ENCODE data around the gene PRR20D. TPM values are rescaled to one million over a fixed set of nuclear protein-coding genes. Genes with fewer than 3 reads are reported as not detected.
"Not testable (repeated sequence)": the region's sequence is repeated elsewhere in the genome, so short reads cannot be mapped to it uniquely, and the experiment has no call there.

Gene PRR20D
- total RNA-seq, 1 experiment from 2014 or later = not detected

DNA sequence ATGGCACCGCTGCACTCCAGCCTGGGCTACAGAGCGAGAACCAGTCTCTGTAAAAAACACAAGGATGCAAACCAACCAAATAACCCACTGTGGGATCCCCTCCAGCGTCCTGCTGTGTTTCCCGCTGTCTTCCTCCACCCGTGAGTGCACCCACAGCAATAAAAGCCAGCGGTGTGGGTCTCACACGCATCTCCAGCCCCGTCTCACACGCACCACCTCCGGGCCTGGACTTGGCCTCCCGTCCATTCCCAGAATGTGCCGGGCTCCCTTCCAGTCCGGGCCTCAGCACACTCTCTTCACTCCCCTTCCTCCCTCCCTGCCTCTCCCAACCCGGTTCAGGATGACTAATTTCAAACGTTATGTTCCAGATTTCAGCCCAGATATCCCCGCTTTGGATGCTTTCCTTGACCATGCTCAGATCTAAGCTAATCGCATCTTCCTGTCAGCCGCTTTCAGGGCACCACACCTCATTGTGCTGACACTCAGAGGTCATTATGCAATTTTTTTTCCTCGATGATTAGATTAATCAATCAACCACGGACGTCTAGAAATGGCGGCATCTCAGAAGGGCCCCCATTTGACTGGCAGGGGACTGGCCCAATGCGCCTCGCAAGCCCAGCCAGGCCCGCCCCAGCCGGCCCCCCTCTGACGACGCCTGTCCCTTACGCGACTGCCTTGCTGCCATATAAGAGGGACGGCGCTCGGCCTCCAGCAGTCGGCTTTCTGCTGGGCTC is 20.0 kb upstream of the PRR20D start, which contains the start of gene PRR20A:
PRR20A (plus strand) TSS at position 684 of the 734 bp plus-strand sequence. CDS start 387 bp downstream, outside the sequence.
- H3K4me3 ChIP-seq (ENCODE audit: low read depth in 2 of 2, low read length in 2 of 2); ATAC-seq; H3K27ac ChIP-seq (ENCODE audit: low read length); H3K9me3 ChIP-seq (ENCODE audit: control insufficient read depth, insufficient read depth, low read depth, low read length); DNase-seq (ENCODE audit: low read depth, low spot score); in situ Hi-C loops (cut with HindIII; ENCODE audit: low pct_unique_long_range_greater_than_20kb, low sequenced_read_pairs); H3K27me3 ChIP-seq (ENCODE audit: control insufficient read depth, insufficient read depth, low read length); H3K4me1 ChIP-seq (ENCODE audit: control insufficient read depth, insufficient read depth, low read length); POLR2A ChIA-PET; BruUV-seq (replicated peaks); CTCF ChIA-PET; H3K36me3 ChIP-seq (ENCODE audit: control insufficient read depth, insufficient read depth, low read length); intact Hi-C loops (cut with micrococcal nuclease; ENCODE audit: unreplicated experiment): not testable (repeated sequence)

DNA sequence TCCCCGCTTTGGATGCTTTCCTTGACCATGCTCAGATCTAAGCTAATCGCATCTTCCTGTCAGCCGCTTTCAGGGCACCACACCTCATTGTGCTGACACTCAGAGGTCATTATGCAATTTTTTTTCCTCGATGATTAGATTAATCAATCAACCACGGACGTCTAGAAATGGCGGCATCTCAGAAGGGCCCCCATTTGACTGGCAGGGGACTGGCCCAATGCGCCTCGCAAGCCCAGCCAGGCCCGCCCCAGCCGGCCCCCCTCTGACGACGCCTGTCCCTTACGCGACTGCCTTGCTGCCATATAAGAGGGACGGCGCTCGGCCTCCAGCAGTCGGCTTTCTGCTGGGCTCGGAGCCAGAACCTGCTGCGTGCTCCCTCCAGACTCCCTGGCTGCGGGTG is 13.2 kb upstream of the PRR20D start, which contains the start of gene PRR20B:
PRR20B (plus strand) TSS at position 301 of the 400 bp plus-strand sequence. CDS start 387 bp downstream, outside the sequence.
- H3K9me3 ChIP-seq (ENCODE audit: control insufficient read depth, insufficient read depth, low read depth, low read length); CTCF ChIA-PET; BruUV-seq (replicated peaks); POLR2A ChIA-PET; H3K4me1 ChIP-seq (ENCODE audit: control insufficient read depth, insufficient read depth, low read length); ATAC-seq; intact Hi-C loops (cut with micrococcal nuclease; ENCODE audit: unreplicated experiment); H3K4me3 ChIP-seq (ENCODE audit: low read depth in 2 of 2, low read length in 2 of 2); H3K36me3 ChIP-seq (ENCODE audit: control insufficient read depth, insufficient read depth, low read length); DNase-seq (ENCODE audit: low read depth, low spot score); H3K27me3 ChIP-seq (ENCODE audit: control insufficient read depth, insufficient read depth, low read length); in situ Hi-C loops (cut with HindIII; ENCODE audit: low pct_unique_long_range_greater_than_20kb, low sequenced_read_pairs); H3K27ac ChIP-seq (ENCODE audit: low read length): not testable (repeated sequence)

DNA sequence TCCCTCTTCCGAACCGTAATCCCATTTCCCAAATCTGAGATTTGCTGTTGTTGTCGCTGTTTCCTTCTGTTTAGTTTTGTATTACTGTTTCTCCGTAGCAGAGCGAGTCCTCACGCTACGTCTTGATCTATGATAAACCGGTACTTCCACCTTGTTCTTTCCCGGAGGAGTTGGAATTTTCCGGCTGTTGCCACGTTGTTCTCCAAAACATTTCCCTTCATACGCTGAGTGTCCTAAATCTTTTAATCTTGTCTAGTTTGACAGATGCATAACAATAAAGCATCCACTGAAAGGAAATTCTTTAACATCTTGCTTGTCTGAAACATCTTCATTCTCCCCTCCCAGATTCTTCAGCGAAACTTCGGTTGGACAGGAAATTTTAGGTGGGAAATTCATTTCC is 12.3 kb upstream of the PRR20D start:
- POLR2A ChIA-PET; in situ Hi-C loops (cut with HindIII; ENCODE audit: low pct_unique_long_range_greater_than_20kb, low sequenced_read_pairs); H3K9me3 ChIP-seq (ENCODE audit: control insufficient read depth, insufficient read depth, low read depth, low read length); ATAC-seq; H3K4me3 ChIP-seq (ENCODE audit: low read depth in 2 of 2, low read length in 2 of 2); H3K27ac ChIP-seq (ENCODE audit: low read length); CTCF ChIA-PET; H3K36me3 ChIP-seq (ENCODE audit: control insufficient read depth, insufficient read depth, low read length); DNase-seq (ENCODE audit: low read depth, low spot score); H3K4me1 ChIP-seq (ENCODE audit: control insufficient read depth, insufficient read depth, low read length); H3K27me3 ChIP-seq (ENCODE audit: control insufficient read depth, insufficient read depth, low read length); BruUV-seq (replicated peaks); intact Hi-C loops (cut with micrococcal nuclease; ENCODE audit: unreplicated experiment): not testable (repeated sequence)

DNA sequence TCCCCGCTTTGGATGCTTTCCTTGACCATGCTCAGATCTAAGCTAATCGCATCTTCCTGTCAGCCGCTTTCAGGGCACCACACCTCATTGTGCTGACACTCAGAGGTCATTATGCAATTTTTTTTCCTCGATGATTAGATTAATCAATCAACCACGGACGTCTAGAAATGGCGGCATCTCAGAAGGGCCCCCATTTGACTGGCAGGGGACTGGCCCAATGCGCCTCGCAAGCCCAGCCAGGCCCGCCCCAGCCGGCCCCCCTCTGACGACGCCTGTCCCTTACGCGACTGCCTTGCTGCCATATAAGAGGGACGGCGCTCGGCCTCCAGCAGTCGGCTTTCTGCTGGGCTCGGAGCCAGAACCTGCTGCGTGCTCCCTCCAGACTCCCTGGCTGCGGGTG is 6.7 kb upstream of the PRR20D start, which contains the start of gene PRR20C:
PRR20C (plus strand) TSS at position 301 of the 400 bp plus-strand sequence. CDS start 387 bp downstream, outside the sequence.
- ATAC-seq; POLR2A ChIA-PET; BruUV-seq (replicated peaks); H3K4me1 ChIP-seq (ENCODE audit: control insufficient read depth, insufficient read depth, low read length); intact Hi-C loops (cut with micrococcal nuclease; ENCODE audit: unreplicated experiment); DNase-seq (ENCODE audit: low read depth, low spot score); H3K4me3 ChIP-seq (ENCODE audit: low read depth in 2 of 2, low read length in 2 of 2); H3K27me3 ChIP-seq (ENCODE audit: control insufficient read depth, insufficient read depth, low read length); H3K9me3 ChIP-seq (ENCODE audit: control insufficient read depth, insufficient read depth, low read depth, low read length); H3K36me3 ChIP-seq (ENCODE audit: control insufficient read depth, insufficient read depth, low read length); H3K27ac ChIP-seq (ENCODE audit: low read length); in situ Hi-C loops (cut with HindIII; ENCODE audit: low pct_unique_long_range_greater_than_20kb, low sequenced_read_pairs); CTCF ChIA-PET: not testable (repeated sequence)

DNA sequence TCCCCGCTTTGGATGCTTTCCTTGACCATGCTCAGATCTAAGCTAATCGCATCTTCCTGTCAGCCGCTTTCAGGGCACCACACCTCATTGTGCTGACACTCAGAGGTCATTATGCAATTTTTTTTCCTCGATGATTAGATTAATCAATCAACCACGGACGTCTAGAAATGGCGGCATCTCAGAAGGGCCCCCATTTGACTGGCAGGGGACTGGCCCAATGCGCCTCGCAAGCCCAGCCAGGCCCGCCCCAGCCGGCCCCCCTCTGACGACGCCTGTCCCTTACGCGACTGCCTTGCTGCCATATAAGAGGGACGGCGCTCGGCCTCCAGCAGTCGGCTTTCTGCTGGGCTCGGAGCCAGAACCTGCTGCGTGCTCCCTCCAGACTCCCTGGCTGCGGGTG is 6.5 kb downstream of the PRR20D start, which contains the start of gene PRR20E:
PRR20E (plus strand) TSS at position 301 of the 400 bp plus-strand sequence. CDS start 387 bp downstream, outside the sequence.
- H3K27me3 ChIP-seq (ENCODE audit: control insufficient read depth, insufficient read depth, low read length); ATAC-seq; H3K9me3 ChIP-seq (ENCODE audit: control insufficient read depth, insufficient read depth, low read depth, low read length); H3K27ac ChIP-seq (ENCODE audit: low read length); BruUV-seq (replicated peaks); H3K4me1 ChIP-seq (ENCODE audit: control insufficient read depth, insufficient read depth, low read length); CTCF ChIA-PET; intact Hi-C loops (cut with micrococcal nuclease; ENCODE audit: unreplicated experiment); H3K36me3 ChIP-seq (ENCODE audit: control insufficient read depth, insufficient read depth, low read length); POLR2A ChIA-PET; DNase-seq (ENCODE audit: low read depth, low spot score); in situ Hi-C loops (cut with HindIII; ENCODE audit: low pct_unique_long_range_greater_than_20kb, low sequenced_read_pairs); H3K4me3 ChIP-seq (ENCODE audit: low read depth in 2 of 2, low read length in 2 of 2): not testable (repeated sequence)

All from Panc1 (cell line).